Pons (tissue), 1 donor: ENCODE measurements around the gene SDK1.

Source experiments
- DNase-seq: peaks from one replicate; pipeline ENCODE4 v3.0.0-alpha.2; 2016; ENCODE audit warnings: low spot score

Gene SDK1

DNA sequence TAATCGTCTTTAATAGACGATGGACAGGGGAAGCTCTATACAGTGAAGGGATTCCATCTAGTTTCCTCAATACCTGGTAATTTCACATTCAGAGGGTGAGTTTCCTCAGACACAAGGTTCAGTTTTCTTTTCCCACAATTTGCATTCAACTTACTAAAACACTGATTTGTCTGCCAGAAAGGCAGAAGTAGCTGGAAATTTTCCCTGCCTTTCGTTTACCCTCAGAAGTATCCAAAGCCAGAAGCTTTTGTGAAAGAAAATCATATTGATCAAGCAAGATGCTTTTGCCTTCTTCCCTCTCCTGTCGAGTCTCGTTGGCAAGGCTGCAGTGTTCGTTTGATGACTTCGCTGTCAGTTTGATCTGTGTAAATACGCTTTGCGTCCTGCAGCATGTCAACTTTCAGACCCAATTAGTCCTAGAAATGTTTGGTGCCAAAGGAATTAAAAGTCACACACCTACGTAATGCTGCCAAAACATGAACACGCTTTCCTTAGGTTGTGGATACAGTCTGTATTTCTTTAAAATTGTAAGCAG, 749.1 kb downstream of the SDK1 start:
- DNase-seq: no peak

DNA sequence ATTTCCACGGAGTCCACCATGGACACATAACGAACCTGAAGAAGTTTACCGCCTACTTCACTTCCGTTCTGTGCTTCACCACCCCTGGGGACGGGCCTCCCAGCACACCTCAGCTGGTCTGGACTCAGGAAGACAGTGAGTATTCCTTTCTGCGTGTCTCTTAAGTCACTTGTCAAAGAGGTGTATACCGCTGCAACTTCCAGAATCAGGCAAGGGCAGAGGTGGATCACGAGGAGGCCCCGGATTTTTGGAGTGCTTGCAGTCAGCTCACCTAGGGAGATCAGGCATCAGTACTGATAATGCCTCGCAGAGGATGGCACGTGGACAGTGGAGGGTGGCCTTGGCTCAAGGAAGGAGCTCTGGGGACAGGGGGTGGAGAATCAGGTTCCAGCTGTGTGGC, 750.6 kb downstream of the SDK1 start:
- no peak for DNase-seq

DNA sequence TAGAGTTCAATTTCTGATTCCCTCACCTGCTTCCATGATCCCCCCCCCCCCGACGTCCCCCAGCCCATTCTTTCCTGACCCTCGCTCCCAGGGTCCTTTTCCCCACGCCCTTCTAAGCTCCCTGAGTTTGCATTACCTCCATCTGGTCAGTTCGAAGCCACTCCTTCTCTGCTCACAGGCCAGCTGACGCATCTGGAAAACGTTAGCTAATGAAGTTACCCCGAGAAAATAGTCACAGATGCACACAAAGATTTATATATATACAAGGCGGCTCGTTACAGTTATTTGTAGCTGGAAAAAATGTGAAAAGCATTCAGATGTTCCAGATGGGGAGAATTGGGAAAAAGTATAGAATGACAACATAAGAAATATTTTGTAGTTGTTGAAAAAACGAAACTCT, 751.1 kb downstream of the SDK1 start:
- no peak for DNase-seq

DNA sequence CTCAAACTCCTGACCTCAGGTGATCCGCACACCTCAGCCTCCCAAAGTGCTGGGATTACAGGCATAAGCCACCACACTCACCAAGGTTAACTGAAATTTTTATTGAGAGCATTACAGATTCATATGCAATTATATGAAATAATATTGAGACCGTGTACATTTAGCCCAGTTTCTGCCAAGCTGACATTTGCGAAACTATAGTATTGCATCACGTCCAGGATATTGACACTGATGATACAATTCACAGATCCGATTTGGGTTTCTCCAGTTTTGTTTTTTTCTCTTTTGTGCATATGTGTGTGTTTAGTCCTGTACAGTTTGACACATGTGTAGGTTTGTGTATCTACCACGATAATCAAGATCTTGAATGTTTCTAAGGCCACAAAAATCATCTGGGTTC, 753.1 kb downstream of the SDK1 start:
- DNase-seq: no peak

DNA sequence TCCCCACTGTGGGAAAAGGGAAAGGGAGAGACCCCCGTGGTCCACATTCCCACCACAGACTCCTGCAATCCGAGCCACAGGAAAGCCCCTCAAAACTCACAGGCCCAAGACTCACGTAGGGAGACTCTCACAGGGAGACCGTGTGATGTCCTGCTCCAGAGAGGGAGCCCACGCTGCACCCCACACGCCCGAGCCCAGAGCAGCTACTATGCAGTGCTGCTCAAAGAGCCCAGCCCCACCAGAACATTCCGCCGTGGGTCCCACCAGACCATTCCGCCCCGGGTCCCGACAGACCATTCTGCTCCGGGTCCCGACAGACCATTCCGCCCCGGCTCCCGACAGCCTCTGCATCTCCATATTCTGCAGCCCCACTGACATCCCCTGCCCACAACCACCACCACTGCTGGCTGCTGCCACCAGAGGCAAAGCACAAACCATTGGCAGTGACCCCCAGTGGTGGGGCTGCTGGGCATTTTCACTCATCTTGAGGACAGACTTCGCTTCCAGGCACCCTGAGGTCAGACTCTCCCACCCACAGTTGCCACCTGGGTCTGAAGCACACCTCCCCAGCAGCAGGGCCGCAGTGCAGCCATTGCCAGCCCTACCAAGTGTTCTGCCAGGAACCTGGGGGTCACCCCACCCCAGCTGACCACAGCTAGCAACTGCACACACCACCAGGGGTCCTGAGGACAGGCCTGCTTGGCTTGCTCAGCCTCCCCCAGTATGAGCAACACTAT, 755.7 kb downstream of the SDK1 start:
- DNase-seq: no peak

DNA sequence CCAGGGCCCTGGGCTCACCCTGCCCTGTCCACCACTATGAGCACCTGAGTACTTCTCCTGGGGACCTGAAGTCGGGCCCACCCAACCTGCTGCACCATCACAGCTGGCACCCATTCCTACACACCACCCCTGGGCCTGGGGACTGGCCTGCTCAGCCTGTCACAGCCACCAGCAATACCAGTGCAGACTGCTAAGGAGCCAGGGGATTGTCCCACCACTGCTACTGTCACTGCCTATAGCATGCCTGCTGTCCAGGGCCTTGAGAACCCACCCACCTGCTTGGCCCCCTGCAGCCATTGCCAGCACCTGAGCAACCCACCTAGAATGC, 756.2 kb downstream of the SDK1 start:
- DNase-seq: no peak

DNA sequence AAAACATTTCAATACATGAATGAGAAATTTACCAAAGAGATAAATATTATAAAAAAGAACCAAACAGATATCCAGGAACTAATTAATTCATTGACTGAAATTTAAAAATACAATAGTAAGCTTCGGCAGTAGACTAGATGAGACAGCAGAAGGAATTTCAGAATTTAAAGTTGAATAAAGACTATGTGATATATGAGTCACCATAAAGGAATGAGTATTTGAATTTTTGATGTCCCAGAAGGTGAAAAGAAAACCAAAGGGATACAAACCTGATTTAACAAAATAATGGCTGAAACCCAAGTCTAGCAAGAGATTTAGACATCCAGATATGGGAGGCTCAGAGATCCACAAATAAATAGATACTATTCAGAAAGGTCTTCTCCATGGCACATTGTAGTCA, 757.1 kb downstream of the SDK1 start:
- DNase-seq: no peak

DNA sequence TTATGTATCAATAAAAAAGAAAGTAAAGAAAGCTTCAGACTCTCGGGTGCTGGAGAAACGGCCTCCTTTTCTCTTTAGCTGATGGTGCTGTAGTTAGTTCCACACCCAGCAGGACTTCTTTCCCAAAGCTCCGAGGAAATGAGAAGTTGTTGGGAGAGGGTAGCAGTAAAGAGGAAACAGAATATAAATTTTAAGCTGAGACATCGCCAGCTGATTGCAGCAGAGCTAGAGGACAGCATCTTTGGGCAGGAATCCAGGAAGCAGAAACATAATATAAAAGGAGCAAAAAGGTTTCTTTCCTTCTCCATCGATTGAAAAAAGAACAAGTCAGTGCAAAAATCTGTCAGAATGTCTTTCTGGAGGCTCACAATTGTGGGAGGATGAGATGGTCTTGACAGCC, 764.1 kb downstream of the SDK1 start:
- no peak for DNase-seq

DNA sequence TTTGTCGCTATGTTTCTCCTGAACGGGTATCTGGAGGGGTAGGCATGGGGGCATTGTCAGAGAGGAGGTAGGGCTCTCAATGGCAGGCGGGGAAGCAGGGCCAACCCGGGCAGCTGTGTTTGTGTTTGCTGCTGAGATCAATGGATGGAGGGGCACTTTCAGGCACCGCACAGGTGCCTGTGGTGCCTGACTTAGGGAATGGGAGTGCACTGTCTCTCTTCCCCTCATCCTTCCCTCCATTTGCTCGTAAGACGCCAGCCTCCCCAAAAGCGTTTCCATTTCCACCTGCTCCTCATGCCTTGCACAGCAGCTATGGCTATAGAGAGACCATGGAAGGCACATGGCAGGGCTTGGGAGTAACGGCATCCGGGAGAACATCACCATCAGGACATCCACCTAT, 765.2 kb downstream of the SDK1 start:
- no peak for DNase-seq

DNA sequence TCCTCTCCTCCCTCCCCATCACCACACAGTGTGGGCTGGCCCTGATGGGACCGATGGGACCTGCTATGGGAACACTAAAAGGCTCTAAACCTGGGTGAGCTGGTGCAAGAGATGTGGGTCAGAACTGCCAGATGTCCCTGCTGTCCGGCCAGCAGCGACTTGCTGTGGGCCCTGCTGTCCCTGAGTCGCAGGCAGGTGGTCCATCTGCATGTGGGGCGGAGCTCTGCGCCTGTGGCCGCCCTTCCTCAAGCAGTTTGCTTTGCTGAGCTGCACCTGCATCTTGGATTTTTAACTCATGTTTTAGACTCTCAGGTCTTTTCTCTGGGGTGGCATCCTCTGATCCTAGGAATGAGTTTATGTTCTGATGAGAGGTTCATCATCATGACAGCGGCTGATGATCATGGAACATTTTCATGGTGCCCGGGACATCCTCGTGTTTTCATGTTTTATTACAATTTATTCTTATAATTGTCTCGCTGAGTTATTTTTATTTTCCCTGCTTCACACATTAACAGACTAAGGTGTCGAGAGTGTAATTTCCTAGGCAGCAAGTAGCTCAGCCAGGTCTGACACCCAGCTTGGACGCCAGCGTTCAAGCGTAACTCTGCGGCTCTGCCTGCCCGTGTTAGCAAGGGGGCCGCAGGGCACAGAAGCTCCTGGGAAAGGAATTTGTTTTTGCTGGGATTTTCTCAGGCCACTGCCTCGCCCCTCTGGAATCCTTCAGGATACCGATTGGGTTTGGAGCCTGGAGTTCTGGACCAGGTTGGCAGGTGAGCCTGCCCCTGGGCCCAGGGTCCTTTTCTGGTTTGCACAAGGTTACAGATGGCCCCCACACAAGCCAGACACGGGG, 765.8 kb downstream of the SDK1 start:
- no peak for DNase-seq

DNA sequence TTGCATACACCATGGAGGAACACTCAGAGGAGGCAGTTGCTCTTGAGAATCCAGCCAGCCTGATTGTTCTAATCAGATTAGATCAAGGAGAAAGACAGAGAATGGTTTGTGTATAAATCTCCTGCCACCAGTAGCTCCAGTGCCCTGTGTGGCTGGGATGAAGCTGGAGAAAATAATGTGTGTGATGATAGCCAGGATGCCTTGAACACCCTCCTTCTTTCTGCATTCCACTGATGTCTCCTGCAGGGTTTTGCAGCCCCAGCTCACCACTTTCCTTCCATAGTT, 766.4 kb downstream of the SDK1 start:
- DNase-seq: no peak

DNA sequence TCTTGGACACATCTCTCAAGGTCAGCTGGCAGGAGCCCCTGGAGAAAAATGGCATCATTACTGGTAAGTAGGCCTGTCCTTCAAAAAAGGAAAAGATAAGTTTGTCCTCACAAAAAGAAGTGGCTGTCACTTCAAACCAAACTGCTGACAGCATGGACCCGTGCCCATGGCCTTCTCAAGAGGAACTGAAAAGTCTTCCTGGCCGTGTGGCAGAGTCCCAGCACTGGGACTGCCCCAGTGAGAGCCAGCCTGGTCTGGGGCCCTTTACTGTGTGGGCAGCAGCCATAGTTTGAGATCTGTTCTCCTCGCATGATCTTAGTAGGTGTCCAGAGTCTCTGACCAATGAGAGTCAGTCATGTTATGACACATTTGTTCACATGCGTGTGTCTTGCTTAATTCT, 766.8 kb downstream of the SDK1 start:
- peak; percentile 41 for DNase-seq

DNA sequence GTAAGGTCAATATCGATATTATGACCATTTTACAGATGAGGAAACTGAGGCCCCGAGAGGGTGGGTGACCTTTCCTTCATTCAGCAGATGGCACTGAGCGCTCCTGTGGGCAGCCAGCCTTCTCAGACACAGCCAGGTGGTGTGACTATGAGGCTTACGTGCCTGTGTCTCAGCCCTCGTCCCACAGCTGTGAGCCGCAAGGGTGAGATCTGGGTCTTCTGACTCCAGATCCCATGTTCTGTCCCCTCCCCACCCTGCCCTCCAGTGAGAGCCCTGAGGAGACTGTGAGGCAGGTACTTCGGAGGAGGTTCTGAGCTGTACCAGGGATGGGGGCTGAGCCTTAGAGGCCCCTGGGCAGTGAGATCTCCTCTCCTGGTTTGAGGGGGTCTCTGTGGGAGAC, 767.2 kb downstream of the SDK1 start:
- no peak for DNase-seq

DNA sequence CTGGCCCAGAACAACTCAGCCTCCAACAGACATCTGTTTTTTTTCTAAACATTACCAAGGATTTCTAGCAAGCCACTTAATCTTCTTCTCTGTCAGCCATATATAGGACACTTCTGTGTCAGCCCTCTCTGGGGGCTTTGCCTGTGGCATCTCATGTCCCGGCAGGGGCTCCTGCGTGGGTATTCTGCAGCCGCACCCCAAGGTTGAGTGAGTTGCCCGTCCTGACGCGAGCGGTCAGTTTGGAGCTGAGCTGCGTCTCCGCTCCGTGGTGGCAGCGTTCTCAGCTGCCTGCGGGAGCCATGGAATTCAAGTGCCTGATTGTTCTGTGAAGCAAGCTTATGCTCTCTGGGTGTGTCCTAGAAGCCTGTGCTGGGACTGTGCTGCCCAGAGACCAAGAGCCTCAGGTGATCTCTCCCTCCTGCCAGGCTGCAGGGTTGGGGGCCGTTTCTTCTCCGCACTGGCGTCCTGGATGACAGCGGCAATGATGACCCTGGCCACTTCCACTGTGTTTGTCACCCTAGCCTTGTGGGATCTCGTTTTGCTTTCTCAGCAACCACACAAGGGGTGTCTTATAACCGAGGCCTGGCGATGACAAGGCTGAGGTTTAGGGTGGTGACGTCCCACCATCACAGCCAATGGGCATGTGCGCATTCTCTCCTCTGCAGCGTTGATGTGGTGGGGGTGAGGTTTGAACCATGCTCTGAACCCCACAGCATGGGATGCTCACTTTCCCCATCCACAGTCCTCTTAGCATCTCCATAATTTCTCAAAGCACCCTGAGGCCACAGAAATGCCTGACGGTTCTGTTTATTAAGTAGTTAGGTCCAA, 768.4 kb downstream of the SDK1 start:
- DNase-seq: no peak

DNA sequence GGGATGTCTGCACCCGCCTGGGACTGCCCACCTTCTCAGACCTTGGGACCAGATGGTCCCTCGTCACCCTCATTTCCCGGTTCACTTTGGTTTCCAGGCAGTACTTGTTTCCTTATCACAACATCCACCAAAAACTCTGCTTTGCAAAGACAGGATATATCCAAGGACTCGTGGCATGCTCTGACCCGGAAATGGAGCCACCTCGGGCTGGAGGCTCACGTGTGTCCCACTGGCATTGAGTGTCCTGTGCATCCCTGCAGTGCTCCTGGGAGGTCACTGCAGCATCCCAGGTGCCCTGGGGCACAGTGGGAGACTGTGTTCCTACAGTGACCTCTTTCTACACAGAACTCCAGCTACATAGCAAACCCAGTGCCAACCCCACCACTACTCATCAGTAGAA, 769.2 kb downstream of the SDK1 start:
- no peak for DNase-seq

DNA sequence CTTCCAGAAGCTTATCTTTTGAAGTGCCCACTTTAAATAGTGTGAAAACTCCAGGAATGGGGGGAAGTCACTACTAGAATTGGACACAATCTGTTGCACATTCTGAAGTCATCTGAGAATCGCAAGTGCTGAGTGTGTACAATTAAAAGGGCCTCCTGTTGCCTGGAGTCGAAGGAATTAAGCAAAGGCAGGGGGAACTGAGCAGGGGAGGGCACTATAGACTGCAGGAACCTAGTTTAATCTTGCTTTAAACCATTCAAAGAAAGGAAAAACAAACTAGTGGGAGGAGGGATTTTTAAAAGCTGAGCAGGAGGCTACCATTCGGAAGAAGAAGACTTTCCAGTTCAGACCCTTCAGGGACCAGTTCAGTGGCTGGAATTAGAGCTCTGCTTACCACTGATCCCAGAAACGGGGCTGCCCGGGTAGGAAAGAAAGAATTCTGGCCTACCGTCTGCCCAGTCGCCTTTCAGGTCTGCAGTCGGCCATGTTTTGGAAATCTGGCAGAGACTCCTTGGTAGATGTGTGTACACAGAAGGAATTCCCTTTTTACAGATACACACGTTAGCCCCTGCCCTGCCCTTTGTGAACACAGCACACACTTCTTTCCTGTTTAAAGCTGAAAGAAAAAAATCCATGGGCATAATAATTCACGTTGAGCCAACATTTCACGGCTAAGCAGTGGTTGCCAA, 770.5 kb downstream of the SDK1 start:
- DNase-seq: no peak

DNA sequence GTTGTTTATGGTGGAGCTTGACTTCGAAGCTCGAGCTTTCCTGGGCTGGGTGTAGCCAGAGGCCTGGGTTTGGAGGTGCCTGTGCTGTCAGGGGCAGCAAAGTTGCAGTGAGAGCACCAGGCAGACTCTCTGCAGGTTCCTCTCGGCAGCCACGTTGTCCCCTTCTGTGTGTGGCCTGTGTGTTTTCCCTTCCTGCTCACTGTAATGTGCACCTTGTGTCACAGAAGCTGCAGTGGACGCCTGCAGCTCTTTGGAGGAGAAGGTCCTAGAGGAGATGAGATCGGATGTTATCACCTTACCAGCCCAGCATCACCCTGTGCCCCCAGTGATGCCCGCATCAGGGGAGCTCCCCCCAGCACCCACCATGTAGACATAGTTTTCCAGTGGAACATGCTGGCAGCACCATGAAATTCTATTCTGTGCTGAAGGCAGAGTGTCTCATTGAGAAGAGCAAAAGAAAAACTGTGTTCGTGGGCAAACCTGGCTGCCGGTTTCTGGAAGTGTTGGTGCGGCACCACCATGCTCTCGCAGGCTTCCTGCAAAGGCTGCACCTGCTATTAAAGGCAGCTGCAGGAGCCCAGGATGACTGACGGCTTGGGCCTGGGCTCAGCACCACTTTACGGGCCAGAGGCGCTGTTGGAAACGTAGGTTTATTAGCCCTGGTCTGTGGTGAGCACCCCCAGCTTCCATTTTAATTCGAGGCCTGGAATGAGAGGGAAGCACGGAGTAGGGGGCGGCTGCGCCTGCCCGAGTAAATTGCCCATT, 771.3 kb downstream of the SDK1 start:
- DNase-seq: no peak

DNA sequence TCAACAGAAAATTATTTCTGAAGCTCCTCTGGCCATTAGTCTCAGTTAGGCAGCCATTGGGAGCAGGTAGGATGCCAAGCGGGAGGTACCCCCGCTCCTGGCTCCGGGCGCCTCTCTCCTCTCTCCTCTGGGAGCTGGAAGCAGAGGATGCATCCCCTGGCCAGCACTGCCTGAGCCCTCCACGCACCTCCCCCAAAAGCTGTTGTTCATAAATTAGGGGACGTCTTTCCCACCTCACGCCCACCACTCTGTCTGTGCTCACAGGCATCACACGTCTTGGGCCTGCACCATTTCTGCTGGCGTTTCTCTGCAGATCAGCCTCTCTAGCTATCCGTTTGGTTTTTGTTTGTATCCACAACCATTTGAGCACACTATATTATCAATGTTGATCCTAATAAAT, 772.0 kb downstream of the SDK1 start:
- no peak for DNase-seq

DNA sequence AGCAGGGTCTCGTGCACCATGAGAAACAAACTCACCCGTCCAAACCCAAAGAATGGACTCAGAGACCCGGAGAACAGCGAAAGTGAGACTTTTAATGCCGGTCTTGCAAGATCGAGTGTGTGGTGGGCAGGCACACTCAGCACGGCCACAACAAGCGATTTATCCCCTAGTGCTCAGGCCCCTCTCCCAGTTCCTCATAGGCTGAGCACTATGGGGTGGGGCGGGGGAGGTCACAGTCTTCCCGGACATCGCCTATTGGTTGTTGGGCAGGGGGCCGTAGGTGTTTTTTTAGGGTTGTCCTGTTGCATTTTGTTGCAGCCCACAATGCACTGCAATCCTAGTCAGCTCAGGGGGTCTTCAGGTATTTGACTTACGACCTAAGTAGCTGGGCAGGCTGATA, 772.7 kb downstream of the SDK1 start:
- DNase-seq: no peak

DNA sequence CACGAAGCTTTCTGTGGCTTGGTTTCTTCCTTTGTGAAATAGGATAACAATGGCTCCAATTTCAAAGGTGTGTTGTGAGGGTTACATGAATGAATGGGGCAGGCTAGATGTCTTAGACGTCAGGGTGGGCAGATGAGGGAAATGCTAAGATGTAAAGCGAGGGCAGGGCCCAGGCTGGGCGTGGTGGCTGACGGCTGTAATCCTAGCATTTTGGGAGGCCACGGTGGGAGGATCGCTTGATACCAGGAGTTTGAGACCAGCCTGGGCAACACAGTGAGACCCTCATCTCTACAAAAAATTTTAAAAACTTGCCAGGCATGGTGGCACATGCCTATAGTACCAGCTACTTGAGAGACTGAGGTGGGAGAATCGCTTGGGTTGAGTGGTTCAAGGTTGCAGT, 773.4 kb downstream of the SDK1 start:
- DNase-seq: no peak

DNA sequence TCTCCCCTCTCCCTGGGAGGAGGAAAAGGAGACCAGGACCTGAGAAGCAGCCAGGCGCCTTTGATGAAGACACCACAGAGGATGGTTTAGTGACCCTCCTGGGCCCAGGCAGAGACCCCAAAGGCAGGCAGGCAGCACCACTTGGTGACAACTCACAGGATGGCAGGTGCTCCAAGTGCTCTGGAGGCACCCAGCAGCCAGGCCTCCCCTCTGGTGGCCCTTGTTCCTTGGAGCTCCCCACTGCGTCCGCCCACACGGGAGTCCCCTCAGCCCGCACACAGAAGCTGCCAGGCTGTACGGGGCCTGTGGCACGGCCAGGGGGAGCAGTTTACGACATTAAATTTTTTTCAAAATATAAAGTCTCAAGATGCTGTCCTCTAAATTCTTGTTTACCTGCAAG, 773.9 kb downstream of the SDK1 start:
- no peak for DNase-seq
